AG09309 (cell line): ENCODE measurements around the gene SERPINB13.
A peak's percentile ranks its signal among the peaks of the same experiment; 100 is the strongest.

ENCODE experiments used
- DNase-seq: peaks from one replicate; pipeline ENCODE4 v3.0.0-alpha.2; 2010; ENCODE audit warnings: low read depth
- H3K4me3 ChIP-seq: 2 replicates; pipeline ENCODE4 v1.5.1; 2011; ENCODE audit warnings: mild to moderate bottlenecking, low read depth, low read length, moderate library complexity; ENCODE audit not compliant: control insufficient read depth
- TF ChIP-seq, protein P1 (sequence below): IDR thresholded peaks from 2 replicates; pipeline ENCODE4 v1.5.1; 2011; ENCODE audit warnings: mild to moderate bottlenecking, low read depth, low read length, inconsistent platforms; ENCODE audit not compliant: insufficient read depth, control insufficient read depth; ENCODE audit errors: missing control alignments

The SERPINB13 gene

GRCh38 chr18:63567276-63567675, 19.9 kb upstream of the SERPINB13 start:
- H3K4me3 ChIP-seq: no peak overlapping the region
- no peak for DNase-seq
- TF ChIP-seq, protein P1, sequence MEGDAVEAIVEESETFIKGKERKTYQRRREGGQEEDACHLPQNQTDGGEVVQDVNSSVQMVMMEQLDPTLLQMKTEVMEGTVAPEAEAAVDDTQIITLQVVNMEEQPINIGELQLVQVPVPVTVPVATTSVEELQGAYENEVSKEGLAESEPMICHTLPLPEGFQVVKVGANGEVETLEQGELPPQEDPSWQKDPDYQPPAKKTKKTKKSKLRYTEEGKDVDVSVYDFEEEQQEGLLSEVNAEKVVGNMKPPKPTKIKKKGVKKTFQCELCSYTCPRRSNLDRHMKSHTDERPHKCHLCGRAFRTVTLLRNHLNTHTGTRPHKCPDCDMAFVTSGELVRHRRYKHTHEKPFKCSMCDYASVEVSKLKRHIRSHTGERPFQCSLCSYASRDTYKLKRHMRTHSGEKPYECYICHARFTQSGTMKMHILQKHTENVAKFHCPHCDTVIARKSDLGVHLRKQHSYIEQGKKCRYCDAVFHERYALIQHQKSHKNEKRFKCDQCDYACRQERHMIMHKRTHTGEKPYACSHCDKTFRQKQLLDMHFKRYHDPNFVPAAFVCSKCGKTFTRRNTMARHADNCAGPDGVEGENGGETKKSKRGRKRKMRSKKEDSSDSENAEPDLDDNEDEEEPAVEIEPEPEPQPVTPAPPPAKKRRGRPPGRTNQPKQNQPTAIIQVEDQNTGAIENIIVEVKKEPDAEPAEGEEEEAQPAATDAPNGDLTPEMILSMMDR: no peak

- no peak overlapping the region for H3K4me3 ChIP-seq
- DNase-seq: no peak
- TF ChIP-seq, protein P1: no peak
Observed at GRCh38 chr18:63567825-63568224, 19.3 kb upstream of the SERPINB13 start.

DNA sequence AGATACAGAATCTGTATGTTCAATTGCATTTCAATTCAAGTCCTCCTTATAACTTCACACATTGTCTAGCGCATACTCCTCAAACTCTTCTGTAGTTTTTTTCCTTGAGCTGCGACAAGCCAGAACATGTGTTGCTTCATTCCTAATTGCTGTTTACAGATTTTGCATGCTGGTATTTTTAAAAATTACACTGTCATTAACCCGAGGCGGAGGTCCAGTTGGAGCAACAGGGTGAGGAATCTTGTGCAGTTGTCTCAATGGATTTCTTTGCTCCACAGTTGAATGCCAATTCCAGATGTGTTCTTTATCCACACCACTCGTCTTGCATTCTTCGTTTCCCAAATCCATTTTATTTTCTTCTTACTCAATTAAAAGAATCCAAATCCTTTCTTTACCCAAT, 16.4 kb upstream of the SERPINB13 start:
- H3K4me3 ChIP-seq: no peak overlapping the region
- DNase-seq: no peak
- TF ChIP-seq, protein P1: no peak

DNA sequence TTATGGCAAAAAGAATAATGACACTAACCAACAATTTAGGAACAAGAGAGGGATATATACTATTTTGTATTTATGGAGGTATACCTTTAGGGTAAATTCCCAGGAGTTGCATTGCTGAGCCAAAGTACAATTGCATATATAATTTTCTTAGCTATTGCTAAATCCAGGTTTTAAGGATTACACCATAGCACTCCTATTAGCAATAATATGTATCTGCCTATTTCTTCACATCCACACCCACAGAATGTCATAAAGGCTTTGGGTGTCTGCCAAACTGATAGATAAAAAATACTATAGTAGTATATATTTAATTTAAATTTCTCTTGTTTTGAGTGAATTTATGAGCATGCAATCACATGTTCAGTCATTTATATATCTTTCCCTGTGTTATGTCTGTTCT, 11.5 kb upstream of the SERPINB13 start:
- H3K4me3 ChIP-seq: no peak overlapping the region
- TF ChIP-seq, protein P1: no peak
- no peak for DNase-seq

GRCh38 chr18:63578357-63578958, 8.7 kb upstream of the SERPINB13 start:
- peak; percentile 14 for DNase-seq
- TF ChIP-seq, protein P1: peak; percentile 74
- no peak overlapping the region for H3K4me3 ChIP-seq

GRCh38 chr18:63579616-63580015, 7.5 kb upstream of the SERPINB13 start:
- no peak overlapping the region for H3K4me3 ChIP-seq
- no peak for DNase-seq
- TF ChIP-seq, protein P1: no peak
